ENCODE measurements around the gene RHAG.
"Not testable (repeated sequence)": the region's sequence is repeated elsewhere in the genome, so short reads cannot be mapped to it uniquely, and the experiment has no call there.

The RHAG gene

GRCh38 chr6:49636713-49637349, at the start of gene RHAG:
RHAG (minus strand) TSS chr6:49636839; CDS start chr6:49636812, 27 bp downstream.
- DNase-seq: no peak

- DNase-seq: no peak
These were observed 40.1 kb upstream of the RHAG start for GRCh38 chr6:49676671-49677281.

- DNase-seq: no peak
These were observed 39.2 kb upstream of the RHAG start for GRCh38 chr6:49675816-49676215.

- DNase-seq: no peak
These were observed 31.5 kb upstream of the RHAG start for GRCh38 chr6:49668083-49668511.

GRCh38 chr6:49666930-49667757, 30.5 kb upstream of the RHAG start:
- DNase-seq: no peak

- no peak for DNase-seq
These were observed 29.8 kb upstream of the RHAG start for GRCh38 chr6:49666480-49666879.

GRCh38 chr6:49664817-49665216, 28.2 kb upstream of the RHAG start:
- no peak for DNase-seq

GRCh38 chr6:49664054-49664453, 27.4 kb upstream of the RHAG start:
- not testable (repeated sequence) for DNase-seq

GRCh38 chr6:49662892-49663261, 26.2 kb upstream of the RHAG start:
- DNase-seq: no peak

GRCh38 chr6:49662231-49662891, 25.7 kb upstream of the RHAG start:
- no peak for DNase-seq

- DNase-seq: no peak
These were observed 17.3 kb upstream of the RHAG start for GRCh38 chr6:49653942-49654341.

- DNase-seq: no peak
These were observed 16.8 kb upstream of the RHAG start for GRCh38 chr6:49653438-49653837.

- DNase-seq: no peak
These were observed 14.6 kb upstream of the RHAG start for GRCh38 chr6:49651239-49651638.

- DNase-seq: no peak
These were observed 13.3 kb upstream of the RHAG start for GRCh38 chr6:49649988-49650387.

- DNase-seq: no peak
These were observed 11.4 kb upstream of the RHAG start for GRCh38 chr6:49648036-49648435.

- DNase-seq: no peak
These were observed 10.8 kb upstream of the RHAG start for GRCh38 chr6:49647476-49647875.

GRCh38 chr6:49646942-49647341, 10.3 kb upstream of the RHAG start:
- DNase-seq: no peak

GRCh38 chr6:49646130-49646824, 9.6 kb upstream of the RHAG start:
- no peak for DNase-seq

GRCh38 chr6:49645139-49645538, 8.5 kb upstream of the RHAG start:
- no peak for DNase-seq

- no peak for DNase-seq
These were observed 2.7 kb upstream of the RHAG start for GRCh38 chr6:49639177-49639817.

- no peak for DNase-seq
These were observed 702 bp upstream of the RHAG start for GRCh38 chr6:49637350-49637731.

GRCh38 chr6:49635978-49636712, 494 bp downstream of the RHAG start:
- DNase-seq: no peak
